Heart right ventricle (tissue), 16 donors: ENCODE results near the gene GMDS. TPM values are rescaled to one million over a fixed set of nuclear protein-coding genes. Genes with fewer than 3 reads are reported as not detected.

Source experiments
- ATAC-seq, 8 donors: fragments of 200-7000 bp; cut with Tn5 transposase; one replicate each; pipeline ENCODE4 v1.9.1; 2020; ENCODE audit warnings: mild to moderate bottlenecking in 8 of 8, moderate library complexity in 8 of 8, moderate number of reproducible peaks in 1 of 8
- DNase-seq, 2 donors: peaks; one replicate each; pipeline ENCODE4 v3.0.0-alpha.2; 2020
- H3K27ac ChIP-seq, 10 donors: fragments of 200-600 bp; sonication (generic) in 2 of 10; one replicate each; pipeline versions ENCODE4 v1.5.0 to v1.8.0; 2020 to 2022; ENCODE audit warnings: mild to moderate bottlenecking in 3 of 10
- H3K27me3 ChIP-seq, 7 donors: fragments of 200-600 bp; one replicate each; pipeline ENCODE4 v1.8.0; 2021 to 2022; ENCODE audit warnings: mild to moderate bottlenecking in 2 of 7
- H3K36me3 ChIP-seq, 9 donors: fragments of 200-600 bp; sonication (generic) in 1 of 9; one replicate each; pipeline versions ENCODE4 v1.5.0 to v1.8.0; 2020 to 2022; ENCODE audit warnings: mild to moderate bottlenecking in 2 of 9
- H3K4me1 ChIP-seq, 9 donors: fragments of 200-600 bp; sonication (generic) in 1 of 9; one replicate each; pipeline versions ENCODE4 v1.5.0 to v1.8.0; 2020 to 2022; ENCODE audit warnings: mild to moderate bottlenecking in 4 of 9
- H3K4me3 ChIP-seq, 10 donors: fragments of 200-600 bp; sonication (generic) in 2 of 10; one replicate each; pipeline versions ENCODE4 v1.5.0 to v1.8.0; 2020 to 2022; ENCODE audit warnings: mild to moderate bottlenecking in 7 of 10, moderate library complexity in 2 of 10
- H3K9me3 ChIP-seq, 11 donors: fragments of 200-600 bp in 10 of 11; sonication (generic) in 2 of 11; one replicate each; pipeline versions ENCODE4 v1.5.0 to v1.8.0; 2013 to 2022; ENCODE audit warnings: mild to moderate bottlenecking in 2 of 11, control low read depth in 1 of 11, moderate library complexity in 1 of 11
- WGBS, 2 donors: extraction: QIAGEN DNeasy Blood & Tissue Kit; methylation state at CpG; one replicate each; pipeline ENCODE4 v1.1.7; 2013; ENCODE audit warnings: inconsistent platforms in 1 of 2; 5-methylcytosine and 5-hydroxymethylcytosine counted together
- intact Hi-C, 10 donors: fragments of 100-400 bp; cut with DNase I; formaldehyde crosslinking; loops; one replicate each; pipeline versions ENCODE4 v1.11.1 to v1.14.2; 2022
- polyA plus RNA-seq, 2 donors: library from polyadenylated mRNA; stranded (reverse); fragments of 200-250 nt; gene quantifications; one replicate each; pipeline ENCODE4 v1.2.3, GENCODE V29; 2013
- total RNA-seq, 10 donors: library from RNA; stranded (reverse); fragmentation: NEBNext Ultra II Directional in 3 of 10; extraction: Animal tissue kit (Norgen Biotek cat#: 25700) in 3 of 10; gene quantifications; one replicate each; pipeline versions ENCODE4 v1.2.1 to v1.2.4, GENCODE V29; 2021 to 2023
- TF ChIP-seq, protein P1 (sequence below), 9 donors: fragments of 200-600 bp; sonication (generic) in 2 of 9; IDR thresholded peaks; one replicate each; pipeline versions ENCODE4 v1.5.0 to v1.8.0; 2021 to 2022; ENCODE audit warnings: antibody characterized with exemption in 9 of 9, mild to moderate bottlenecking in 5 of 9, moderate library complexity in 1 of 9
- donor health status: Arrhythmogenic right ventricular cardiomyopathy.
- donor health status: ischemic (EF 13 %, LVEDD 7.1; RV severe dilation, severe dysfunction).
- donor health status: healthy with polysubstance abuse.
- donor health status: DM: no; HTN: yes; CAD: no.
- donor health status: DM: no; HTN: no; CAD: no.
- donor health status: ischemic (EF 25% LVEDD 6.9; RV normal size, moderate dysfunction).
- donor health status: ischemic (EF 25% LVEDD 5.7; RV mildly dilated, moderate dysfunction).
- donor health status: healthy.
- donor health status: DM: yes; HTN: yes; CAD: no.
- donor health status: Ischemic cardiomyopathy.
- donor health status: ischemic (EF 35%, LVEDD 5.7; RV mildly dilated, moderate dysfunction).
- donor health status: nonischemic (EF 11% LVEDD 7.7; RV severe dilation, severe dysfunction).
- donor health status: DM: yes; HTN: yes; CAD: no.
- donor health status: PGD.
- donor health status: ischemic (EF 29% LVEDD 5.4; RV normal size, mild dysfunction).
- donor health status: nonischemic (EF 23%, LVEDD 6.1; RV moderate dilation, normal function).

GMDS gene
- total and polyA plus RNA-seq, 12 donors = 5.0 to 10.6 (median 6.9) TPM

DNA sequence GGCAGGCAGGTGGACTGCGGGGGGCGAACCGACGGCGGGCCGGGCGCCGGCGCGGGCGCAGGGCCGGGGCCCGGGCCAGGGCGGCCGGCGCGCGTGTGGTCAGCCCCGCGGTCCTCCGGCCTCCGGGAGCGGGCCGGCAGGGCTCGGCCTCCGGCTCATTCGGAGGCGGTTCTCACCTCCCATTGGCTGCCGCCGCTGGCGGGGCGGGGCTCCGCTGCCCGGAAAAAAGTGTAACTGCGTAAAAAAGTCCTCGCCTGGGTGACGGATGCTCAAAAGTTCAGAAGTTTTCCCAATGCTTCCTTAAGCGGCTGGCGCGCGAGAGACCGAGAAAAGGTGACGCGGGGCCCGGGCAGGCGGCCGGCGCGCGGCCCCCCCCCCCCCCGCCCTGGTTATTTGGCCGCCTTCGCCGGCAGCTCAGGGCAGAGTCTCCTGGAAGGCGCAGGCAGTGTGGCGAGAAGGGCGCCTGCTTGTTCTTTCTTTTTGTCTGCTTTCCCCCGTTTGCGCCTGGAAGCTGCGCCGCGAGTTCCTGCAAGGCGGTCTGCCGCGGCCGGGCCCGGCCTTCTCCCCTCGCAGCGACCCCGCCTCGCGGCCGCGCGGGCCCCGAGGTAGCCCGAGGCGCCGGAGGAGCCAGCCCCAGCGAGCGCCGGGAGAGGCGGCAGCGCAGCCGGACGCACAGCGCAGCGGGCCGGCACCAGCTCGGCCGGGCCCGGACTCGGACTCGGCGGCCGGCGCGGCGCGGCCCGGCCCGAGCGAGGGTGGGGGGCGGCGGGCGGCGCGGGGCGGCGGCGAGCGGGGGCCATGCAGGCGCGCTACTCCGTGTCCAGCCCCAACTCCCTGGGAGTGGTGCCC, 635.5 kb downstream of the GMDS start, which contains the start of gene FOXC1:
Gene FOXC1, plus strand, starts transcription at position 268 of the 849 bp plus-strand sequence. Its CDS starts 531 bp downstream, at position 799.
- intact Hi-C loops = loop anchor here in 9 of 10 donors (5.0 to 10.0 kb wide), 12 partner anchors 75 to 1087 kb away; no protein-coding TSS in a partner anchor
- TF ChIP-seq, protein P1, sequence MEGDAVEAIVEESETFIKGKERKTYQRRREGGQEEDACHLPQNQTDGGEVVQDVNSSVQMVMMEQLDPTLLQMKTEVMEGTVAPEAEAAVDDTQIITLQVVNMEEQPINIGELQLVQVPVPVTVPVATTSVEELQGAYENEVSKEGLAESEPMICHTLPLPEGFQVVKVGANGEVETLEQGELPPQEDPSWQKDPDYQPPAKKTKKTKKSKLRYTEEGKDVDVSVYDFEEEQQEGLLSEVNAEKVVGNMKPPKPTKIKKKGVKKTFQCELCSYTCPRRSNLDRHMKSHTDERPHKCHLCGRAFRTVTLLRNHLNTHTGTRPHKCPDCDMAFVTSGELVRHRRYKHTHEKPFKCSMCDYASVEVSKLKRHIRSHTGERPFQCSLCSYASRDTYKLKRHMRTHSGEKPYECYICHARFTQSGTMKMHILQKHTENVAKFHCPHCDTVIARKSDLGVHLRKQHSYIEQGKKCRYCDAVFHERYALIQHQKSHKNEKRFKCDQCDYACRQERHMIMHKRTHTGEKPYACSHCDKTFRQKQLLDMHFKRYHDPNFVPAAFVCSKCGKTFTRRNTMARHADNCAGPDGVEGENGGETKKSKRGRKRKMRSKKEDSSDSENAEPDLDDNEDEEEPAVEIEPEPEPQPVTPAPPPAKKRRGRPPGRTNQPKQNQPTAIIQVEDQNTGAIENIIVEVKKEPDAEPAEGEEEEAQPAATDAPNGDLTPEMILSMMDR (IDR thresholded peaks at IDR 0.05) = no peak
- Histone ChIP-seq H3K4me1 (peaks cover 0 to 73% (median 11%) of the 10 kb centered on the region in 9 donors), H3K4me3 (peak within 1 kb of the TSS; percentile 53 to 81 (median 70)), H3K36me3 (no peaks in the 10 kb centered on the region), H3K27ac (peak within 1 kb of the TSS; percentile 83 to 93 (median 91)), H3K9me3 (no peaks in the 10 kb centered on the region), H3K27me3 (peaks cover 14 to 94% (median 76%) of the 10 kb centered on the region in 7 donors)
- peak; percentile 84 to 95 (median 89) for ATAC-seq
- 0 to 1% methylated on average over 63 to 115 of the region's 115 CpGs for WGBS, 2 donors
- DNase-seq = peak; percentile 89 to 92

- intact Hi-C loops = loop anchor here in 9 of 10 donors (5.0 to 10.0 kb wide), 11 partner anchors 76 to 1088 kb away; no protein-coding TSS in a partner anchor
- peak overlapping the region; percentile 21 to 81 (median 70) for H3K4me3 ChIP-seq
- no peaks in the 10 kb centered on the region for H3K9me3 ChIP-seq
- H3K36me3 ChIP-seq = no peaks in the 10 kb centered on the region
- peaks cover under 1 to 73% (median 17%) of the 10 kb centered on the region in 9 donors for H3K4me1 ChIP-seq
- DNase-seq = peak in 1 of 2 donors; percentile 44
- H3K27me3 ChIP-seq = peaks cover 16 to 94% (median 74%) of the 10 kb centered on the region in 7 donors
- H3K27ac ChIP-seq = peak overlapping the region; percentile 73 to 92 (median 81)
- peak in 3 of 8 donors; percentile 1 to 15 (median 2) for ATAC-seq
- TF ChIP-seq, protein P1 (IDR thresholded peaks at IDR 0.05) = no peak
- WGBS, 2 donors = 1% methylated on average over 47 to 58 of the region's 58 CpGs
Observed at GRCh38 chr6:1609041-1609647, 636.3 kb downstream of the GMDS start.

GRCh38 chr6:1608222-1609040, 637.0 kb downstream of the GMDS start:
- DNase-seq = no peak
- peaks cover 16 to 94% (median 72%) of the 10 kb centered on the region in 7 donors for H3K27me3 ChIP-seq
- peaks cover 3 to 69% (median 22%) of the 10 kb centered on the region in 9 donors for H3K4me1 ChIP-seq

More at GRCh38 chr6:1608222-1609040, 637.0 kb downstream of the GMDS start:
- intact Hi-C loops = loop anchor here in 9 of 10 donors (5.0 to 10.0 kb wide), 11 partner anchors 76 to 1089 kb away; no protein-coding TSS in a partner anchor
- no peak for ATAC-seq
- Histone ChIP-seq H3K9me3 (no peaks in the 10 kb centered on the region), H3K36me3 (no peaks in the 10 kb centered on the region), H3K4me3 (peak overlapping the region in 9 of 10 donors; percentile 15 to 81 (median 71)), H3K27ac (peak overlapping the region in 4 of 10 donors; percentile 80 to 92 (median 89))
- TF ChIP-seq, protein P1 (IDR thresholded peaks at IDR 0.05) = no peak
- 11 to 19% methylated on average over 51 to 59 of the region's 59 CpGs for WGBS, 2 donors
